Brain microvascular endothelial cell (primary cell): Measurements from ENCODE around the gene R3HDML.

Experiments
- DNase-seq: peaks from one replicate; pipeline ENCODE4 v3.0.0-alpha.2; 2020
- H3K27ac ChIP-seq: fragments of 250-450 bp; sonication (Bioruptor Pico); 2 replicates; pipeline ENCODE4 v1.5.1; 2020; ENCODE audit warnings: mild to moderate bottlenecking, moderate library complexity
- H3K27me3 ChIP-seq: fragments of 250-450 bp; sonication (Bioruptor Pico); replicated peaks from 2 replicates; pipeline ENCODE4 v1.5.1; 2020; ENCODE audit warnings: mild to moderate bottlenecking
- H3K36me3 ChIP-seq: fragments of 250-450 bp; sonication (Bioruptor Pico); replicated peaks from 2 replicates; pipeline ENCODE4 v1.5.1; 2020; ENCODE audit warnings: mild to moderate bottlenecking
- H3K4me3 ChIP-seq: 2 replicates; pipeline ENCODE4 v1.5.1; 2011; ENCODE audit warnings: low read depth, mild to moderate bottlenecking, control low read depth, low read length, moderate library complexity
- CTCF ChIP-seq: IDR thresholded peaks from 2 replicates; pipeline ENCODE4 v1.5.1; 2011; ENCODE audit warnings: low read depth, mild to moderate bottlenecking, moderate library complexity, low read length, control low read depth, inconsistent platforms; ENCODE audit errors: missing control alignments
- in situ Hi-C: cut with HindIII; loops from 2 replicates; pipeline ENCODE4 v1.10.0; 2017; ENCODE audit warnings: low sequenced_read_pairs, low pct_ligation_motif_present

Gene R3HDML

GRCh38 chr20:44390280-44390679, 53.4 kb downstream of the R3HDML start:
- no peak for TF ChIP-seq CTCF
- Histone ChIP-seq H3K36me3 (no peaks in the 10 kb centered on the region), H3K27me3 (no peaks in the 10 kb centered on the region), H3K4me3 (no peak overlapping the region), H3K27ac (no peak overlapping the region)
- in situ Hi-C loops, result no loop called here
- DNase-seq, result no peak

- no peak overlapping the region for H3K4me3 ChIP-seq
- DNase-seq, result no peak
- no peak overlapping the region for H3K27ac ChIP-seq
- no peak for TF ChIP-seq CTCF
- H3K36me3 ChIP-seq, result no peaks in the 10 kb centered on the region
- in situ Hi-C loops, result no loop called here
- H3K27me3 ChIP-seq, result no peaks in the 10 kb centered on the region
Measured at GRCh38 chr20:44392088-44392775, 55.4 kb downstream of the R3HDML start.

GRCh38 chr20:44392776-44393607, 56.1 kb downstream of the R3HDML start:
- Histone ChIP-seq H3K27me3 (no peaks in the 10 kb centered on the region), H3K4me3 (no peak overlapping the region), H3K36me3 (no peaks in the 10 kb centered on the region), H3K27ac (no peak overlapping the region)
- no peak for DNase-seq
- no peak for TF ChIP-seq CTCF
- in situ Hi-C loops, result no loop called here

GRCh38 chr20:44393608-44394451, 57.0 kb downstream of the R3HDML start:
- Histone ChIP-seq H3K27me3 (no peaks in the 10 kb centered on the region), H3K36me3 (no peaks in the 10 kb centered on the region), H3K4me3 (no peak overlapping the region), H3K27ac (no peak overlapping the region)
- no peak for DNase-seq
- TF ChIP-seq CTCF, result no peak
- in situ Hi-C loops, result no loop called here

- H3K4me3 ChIP-seq, result no peak overlapping the region
- no peaks in the 10 kb centered on the region for H3K27me3 ChIP-seq
- in situ Hi-C loops, result no loop called here
- H3K27ac ChIP-seq, result no peak overlapping the region
- H3K36me3 ChIP-seq, result no peaks in the 10 kb centered on the region
- no peak for DNase-seq
- no peak for TF ChIP-seq CTCF
Measured at GRCh38 chr20:44394452-44394701, 57.5 kb downstream of the R3HDML start.
